Endothelial cell of umbilical vein (primary cell): Measurements from ENCODE around the gene KHNYN. TPM values are rescaled to one million over a fixed set of nuclear protein-coding genes. Genes with fewer than 3 reads are reported as not detected.

ENCODE experiments used
- BruUV-seq: library from RNA; stranded (reverse); fragments of 400-500 nt; replicated peaks from 2 replicates; lab custom pipeline; 2021; lab: Mats Ljungman, UMichigan
- CTCF ChIA-PET: fragments of 300-600, 350-600 bp; sonication (Branson Sonifier 250); formaldehyde crosslinking; loops from one replicate; lab custom pipeline; 2021; ENCODE audit warnings: antibody characterized with exemption, inconsistent platforms; lab: Charles Lee
- POLR2A ChIA-PET: fragments of 300-600, 350-600 bp; sonication (Branson Sonifier 250); formaldehyde crosslinking; loops from one replicate; lab custom pipeline; 2021; ENCODE audit warnings: antibody characterized with exemption, inconsistent platforms; lab: Charles Lee
- DNase-seq: peaks from one replicate; pipeline ENCODE4 v3.0.0-alpha.2; 2011; ENCODE audit warnings: low read depth, low spot score
- FAIRE-seq: peaks from 2 replicates; lab custom pipeline; 2011; peaks lifted over from hg19 to GRCh38; lab: Jason Lieb, UNC
- H2AFZ ChIP-seq: 2 replicates; pipeline ENCODE4 v1.6.0; 2012; ENCODE audit warnings: low read depth, low read length, control low read depth, inconsistent platforms
- H3K27ac ChIP-seq: 2 replicates; pipeline ENCODE4 v1.5.1; 2011; ENCODE audit warnings: low read depth, mild to moderate bottlenecking, control low read depth, low read length, moderate library complexity; ENCODE audit not compliant: insufficient read depth
- H3K27me3 ChIP-seq, 2 experiments: 2 replicates each; pipeline versions ENCODE4 v1.6.0 to v1.6.1; 2011; ENCODE audit warnings: low read length in 2 of 2, mixed read lengths in 1 of 2; ENCODE audit not compliant: control insufficient read depth in 2 of 2, insufficient read depth in 2 of 2
- H3K36me3 ChIP-seq, 2 experiments: 2 replicates in 1 of 2; 3 replicates in 1 of 2; pipeline ENCODE4 v1.5.1; 2011; ENCODE audit warnings: low read length in 2 of 2, mild to moderate bottlenecking in 1 of 2, moderate library complexity in 1 of 2; ENCODE audit not compliant: control insufficient read depth in 2 of 2, insufficient read depth in 2 of 2; ENCODE audit errors: extremely low read depth in 1 of 2
- H3K4me1 ChIP-seq: 3 replicates; pipeline ENCODE4 v1.5.1; 2011; ENCODE audit warnings: mild to moderate bottlenecking, low read length; ENCODE audit not compliant: control insufficient read depth, insufficient read depth; ENCODE audit errors: extremely low read depth
- H3K4me2 ChIP-seq: 2 replicates; pipeline ENCODE4 v1.6.1; 2011; ENCODE audit warnings: low read length, control low read depth, mixed read lengths; ENCODE audit not compliant: insufficient read depth
- H3K4me3 ChIP-seq, 3 experiments: fragments of 200-600 bp in 1 of 3; sonication (generic), shearing (Covaris generic) in 1 of 3; replicated peaks in 1 of 3; 2 replicates each; pipeline ENCODE4 v1.5.1; 2011 to 2016; ENCODE audit warnings: control low read depth in 3 of 3, low read length in 3 of 3, mild to moderate bottlenecking in 2 of 3, inconsistent platforms in 1 of 3, low read depth in 1 of 3, moderate library complexity in 1 of 3; ENCODE audit not compliant: insufficient read depth in 1 of 3
- H3K79me2 ChIP-seq: 2 replicates; pipeline ENCODE4 v1.6.0; 2012; ENCODE audit warnings: low read length, inconsistent platforms; ENCODE audit not compliant: control insufficient read depth, insufficient read depth
- H3K9ac ChIP-seq: replicated peaks from 2 replicates; pipeline ENCODE3; 2011; ENCODE audit warnings: low read length, control low read depth; ENCODE audit not compliant: insufficient read depth; ENCODE audit errors: extremely low read depth
- H3K9me1 ChIP-seq: replicated peaks from 3 replicates; pipeline ENCODE4 v1.6.0; 2011; ENCODE audit warnings: mild to moderate bottlenecking, low read length; ENCODE audit not compliant: control insufficient read depth, insufficient read depth; ENCODE audit errors: extremely low read depth
- H3K9me3 ChIP-seq: replicated peaks from 2 replicates; pipeline ENCODE4 v1.5.1; 2012; ENCODE audit warnings: low read length, inconsistent platforms; ENCODE audit not compliant: control insufficient read depth, insufficient read depth
- H4K20me1 ChIP-seq: replicated peaks from 2 replicates; pipeline ENCODE3; 2011; ENCODE audit warnings: mild to moderate bottlenecking, low read length; ENCODE audit not compliant: control insufficient read depth, insufficient read depth; ENCODE audit errors: extremely low read depth
- CTCF ChIP-seq, 2 donors: IDR thresholded peaks; 1 replicate in 1 of 2; 2 replicates in 1 of 2; pipeline ENCODE4 v1.5.1; 2011; ENCODE audit warnings: low read length in 2 of 2, mild to moderate bottlenecking in 2 of 2, moderate library complexity in 2 of 2, control low read depth in 1 of 2, inconsistent platforms in 1 of 2, low read depth in 1 of 2; ENCODE audit not compliant: insufficient read depth in 1 of 2; ENCODE audit errors: extremely low read depth in 1 of 2
- EZH2 ChIP-seq: IDR thresholded peaks from 2 replicates; pipeline ENCODE4 v1.6.1; 2012; ENCODE audit warnings: borderline replicate concordance, low read depth, mild to moderate bottlenecking, moderate library complexity, low read length, inconsistent platforms; ENCODE audit not compliant: severe bottlenecking
- FOS ChIP-seq: IDR thresholded peaks from 2 replicates; pipeline ENCODE4 v1.6.1; 2011; ENCODE audit warnings: mild to moderate bottlenecking, low read length, moderate library complexity, borderline replicate concordance; ENCODE audit not compliant: insufficient read depth
- GATA2 ChIP-seq: IDR thresholded peaks from 2 replicates; pipeline ENCODE4 v1.7.0; 2011; ENCODE audit warnings: low read depth, mild to moderate bottlenecking, moderate library complexity, mixed read lengths, low read length; ENCODE audit not compliant: insufficient read length, insufficient read depth
- JUN ChIP-seq: IDR thresholded peaks from 2 replicates; pipeline ENCODE4 v1.6.1; 2011; ENCODE audit warnings: borderline replicate concordance, low read depth; ENCODE audit not compliant: insufficient read length, insufficient read depth
- MYC ChIP-seq: IDR thresholded peaks from one replicate; pipeline ENCODE4 v1.6.1; 2011; ENCODE audit warnings: mild to moderate bottlenecking, low read depth, low read length
- POLR2A ChIP-seq: IDR thresholded peaks from 2 replicates; pipeline ENCODE4 v1.6.1; 2012; ENCODE audit warnings: low read depth, mild to moderate bottlenecking, control low read depth, low read length
- POLR2AphosphoS5 ChIP-seq: IDR thresholded peaks from 2 replicates; pipeline ENCODE4 v1.6.1; 2012; ENCODE audit warnings: low read depth, mild to moderate bottlenecking, control low read depth, low read length, moderate library complexity; ENCODE audit not compliant: insufficient read depth
- dilution Hi-C: fragments of 300-500 bp; cut with MboI; formaldehyde crosslinking; loops from one replicate; pipeline ENCODE4 v1.15.0; 2019; ENCODE audit warnings: low sequenced_read_pairs; ENCODE audit not compliant: extremely low pct_ligation_motif_present
- intact Hi-C: fragments of 100-400 bp; cut with micrococcal nuclease; formaldehyde crosslinking; loops from one replicate; pipeline ENCODE4 v1.10.0; 2022
- polyA plus RNA-seq, 4 experiments: library from polyadenylated mRNA; depleted of rRNA in 3 of 4; stranded (reverse) in 3 of 4; unstranded in 1 of 4; fragments of >200 nt; gene quantifications; 2 replicates each; pipeline versions ENCODE4 v1.2.1 to v1.2.3, GENCODE V29; 2011 to 2012; ENCODE audit warnings: missing spikeins in 1 of 4
- total RNA-seq: library from RNA; stranded (reverse); gene quantifications from 2 replicates; pipeline ENCODE4 v1.2.3, GENCODE V29; 2021
- TF ChIP-seq, protein P1 (sequence below): IDR thresholded peaks from 2 replicates; pipeline ENCODE4 v1.6.1; 2011; ENCODE audit not compliant: insufficient read depth, insufficient read length

KHNYN gene
- total and polyA plus RNA-seq, 2 donors (not counting 3 experiments of a cell fraction or from before 2014, with no cell fraction given) = 25.4 to 63.3 TPM

DNA sequence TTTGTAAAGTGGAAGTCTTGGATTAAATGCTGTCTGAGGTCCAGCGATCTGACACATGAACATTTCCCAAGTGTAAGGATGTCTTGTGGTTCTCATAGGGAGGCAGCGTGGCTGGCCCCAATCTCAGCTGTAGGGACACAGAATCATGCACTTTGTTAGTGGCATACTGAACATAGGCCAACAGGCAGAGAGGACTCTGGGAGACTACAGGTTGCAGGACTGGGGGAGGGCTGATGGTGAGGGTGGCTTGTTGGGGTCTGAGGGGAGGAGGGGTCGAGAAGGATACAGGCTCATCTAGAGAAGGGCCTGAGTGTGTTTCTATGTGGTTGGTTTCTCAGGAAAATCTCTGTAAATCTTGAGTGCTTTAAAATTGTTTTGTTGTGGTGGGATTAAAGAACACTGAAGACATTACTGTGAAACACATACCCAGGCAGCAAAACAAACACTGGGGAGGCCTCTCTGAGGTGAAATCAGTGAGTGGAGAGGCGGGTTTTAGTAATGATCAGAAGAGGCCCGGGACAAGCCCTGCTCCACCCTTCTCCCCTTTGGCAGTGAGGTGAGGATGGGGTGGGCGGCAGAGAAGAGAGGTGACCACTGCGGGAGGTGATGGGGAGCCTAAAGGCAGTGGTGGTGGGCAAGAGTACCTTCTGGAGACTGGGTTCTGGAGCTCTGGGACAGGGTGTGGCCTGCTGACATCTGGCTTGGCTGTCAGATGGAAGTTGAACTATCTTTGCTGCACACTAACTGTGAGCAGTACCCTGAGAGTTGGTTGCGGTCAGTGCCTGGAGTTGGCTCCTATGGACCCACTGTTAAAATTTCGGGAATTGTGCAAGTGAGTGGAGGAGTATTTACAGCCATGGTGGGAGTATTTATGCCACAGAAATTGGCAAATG lies 27.7 kb upstream of the KHNYN start:
- peaks cover 2% of the 10 kb centered on the region for H3K79me2 ChIP-seq
- CTCF ChIA-PET = interaction anchor here (3.3 to 4.7 kb wide), 4 partner anchors 29 to 68 kb away, joined by 13 to 34 read pairs (median 21); no protein-coding TSS in a partner anchor

More for the DNA sequence above, 27.7 kb upstream of the KHNYN start:
- Histone ChIP-seq H3K4me2 (no peak overlapping the region), H3K9me1 (no peaks in the 10 kb centered on the region), H3K27ac (no peak overlapping the region), H3K9me3 (no peaks in the 10 kb centered on the region), H3K4me1 (peaks cover 32% of the 10 kb centered on the region), H3K27me3 (no peaks in the 10 kb centered on the region), H3K4me3 (no peak overlapping the region), H2AFZ (no peak overlapping the region), H4K20me1 (no peaks in the 10 kb centered on the region), H3K9ac (no peak overlapping the region), H3K36me3 (peaks cover 0 to 4% of the 10 kb centered on the region in 2 experiments)
- no TSS peak for BruUV-seq
- intact Hi-C loops = no loop called here
- DNase-seq (no peak), FAIRE-seq (no peak)
- POLR2A ChIA-PET = no interaction called here
- dilution Hi-C loops = no loop called here
- TF ChIP-seq MYC = no peak
- no peak for TF ChIP-seq POLR2AphosphoS5
- TF ChIP-seq CTCF (IDR thresholded peaks at IDR 0.05; ENCODE audit: extremely low read depth in 1 of 2, insufficient read depth in 1 of 2, low read depth in 1 of 2, low read length in 2 of 2) = no peak
- no peak for TF ChIP-seq EZH2
- no peak for TF ChIP-seq FOS
- no peak for TF ChIP-seq GATA2
- TF ChIP-seq, protein P1, sequence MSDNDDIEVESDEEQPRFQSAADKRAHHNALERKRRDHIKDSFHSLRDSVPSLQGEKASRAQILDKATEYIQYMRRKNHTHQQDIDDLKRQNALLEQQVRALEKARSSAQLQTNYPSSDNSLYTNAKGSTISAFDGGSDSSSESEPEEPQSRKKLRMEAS = no peak
- no peak for TF ChIP-seq JUN
- TF ChIP-seq POLR2A = no peak
